Inflammatory macrophage (primary cell): ENCODE results near the gene MIB1.
"Not testable (repeated sequence)": the region's sequence is repeated elsewhere in the genome, so short reads cannot be mapped to it uniquely, and the experiment has no call there.

Experiments used
- DNase-seq, 2 donors: peaks; one replicate each; pipeline ENCODE4 v3.0.0-alpha.2; 2020 to 2022

The MIB1 gene

DNA sequence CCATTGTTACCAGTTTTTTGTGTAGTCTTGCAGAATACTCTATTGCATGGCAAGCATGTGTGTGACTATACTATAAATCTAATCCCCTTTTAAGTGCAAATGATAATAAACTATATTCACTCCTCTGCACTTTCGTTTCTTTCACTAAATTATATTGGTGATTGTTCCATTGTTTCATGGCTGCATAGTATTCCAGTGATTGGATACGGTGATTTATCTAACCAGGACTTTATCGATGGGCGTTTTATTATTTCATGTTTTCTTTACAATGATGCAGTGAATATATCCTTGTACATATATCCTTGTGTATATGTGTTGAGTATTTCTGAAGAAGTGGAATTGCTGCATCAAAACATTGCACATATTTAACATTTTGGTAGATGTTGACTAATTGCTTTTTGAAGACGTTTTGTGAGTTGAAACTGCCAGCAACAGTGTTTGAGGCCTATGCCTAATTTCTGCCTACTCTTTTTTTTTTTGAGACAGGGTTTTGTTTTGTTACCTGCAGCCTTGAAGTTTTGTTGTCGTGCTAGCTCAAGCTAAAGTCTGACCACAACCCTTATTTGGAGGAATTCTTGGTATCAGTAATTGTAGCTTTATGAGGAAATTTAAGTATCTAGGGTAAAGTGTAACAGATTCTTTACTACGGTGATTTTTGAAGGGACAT is 2.7 kb downstream of the MIB1 start:
- DNase-seq: no peak

DNA sequence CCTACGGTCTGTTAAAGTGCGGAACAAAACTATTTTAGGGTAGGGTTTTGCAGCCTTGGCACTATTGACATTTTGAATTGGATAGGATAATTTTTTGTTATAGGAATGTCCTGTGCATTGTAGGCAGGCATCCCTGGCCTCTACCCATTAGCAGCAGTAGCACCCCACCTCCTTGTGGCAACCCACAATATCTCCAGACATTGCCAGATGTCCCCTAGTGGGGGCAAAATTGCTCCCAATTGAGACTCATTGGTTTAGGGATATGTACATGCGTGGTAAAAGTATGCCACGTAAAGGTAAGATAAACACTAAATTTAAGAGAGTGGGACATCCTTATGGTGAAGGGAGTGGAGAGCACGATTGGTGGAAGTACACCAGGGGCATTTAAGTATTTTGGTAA is 4.6 kb downstream of the MIB1 start:
- no peak for DNase-seq

DNA sequence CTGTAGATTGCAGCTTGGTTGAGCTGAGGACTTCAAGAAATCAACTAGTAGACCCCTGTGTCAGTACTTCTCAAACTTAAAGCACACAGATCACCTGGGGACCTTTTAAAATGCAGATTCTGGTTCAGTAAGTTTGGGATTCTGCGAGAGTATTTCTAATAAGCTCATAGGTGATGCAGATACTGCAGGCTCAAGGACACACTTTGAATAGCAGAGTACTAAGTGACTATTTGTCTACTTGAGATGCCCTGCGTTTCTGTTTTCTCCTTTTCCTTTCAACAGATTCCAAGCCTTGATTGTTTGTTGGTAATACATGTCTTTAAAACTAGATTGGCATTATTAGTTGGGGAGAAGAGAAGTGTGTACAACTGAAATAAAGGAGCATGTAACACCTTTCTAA is 6.7 kb downstream of the MIB1 start:
- DNase-seq: no peak

DNA sequence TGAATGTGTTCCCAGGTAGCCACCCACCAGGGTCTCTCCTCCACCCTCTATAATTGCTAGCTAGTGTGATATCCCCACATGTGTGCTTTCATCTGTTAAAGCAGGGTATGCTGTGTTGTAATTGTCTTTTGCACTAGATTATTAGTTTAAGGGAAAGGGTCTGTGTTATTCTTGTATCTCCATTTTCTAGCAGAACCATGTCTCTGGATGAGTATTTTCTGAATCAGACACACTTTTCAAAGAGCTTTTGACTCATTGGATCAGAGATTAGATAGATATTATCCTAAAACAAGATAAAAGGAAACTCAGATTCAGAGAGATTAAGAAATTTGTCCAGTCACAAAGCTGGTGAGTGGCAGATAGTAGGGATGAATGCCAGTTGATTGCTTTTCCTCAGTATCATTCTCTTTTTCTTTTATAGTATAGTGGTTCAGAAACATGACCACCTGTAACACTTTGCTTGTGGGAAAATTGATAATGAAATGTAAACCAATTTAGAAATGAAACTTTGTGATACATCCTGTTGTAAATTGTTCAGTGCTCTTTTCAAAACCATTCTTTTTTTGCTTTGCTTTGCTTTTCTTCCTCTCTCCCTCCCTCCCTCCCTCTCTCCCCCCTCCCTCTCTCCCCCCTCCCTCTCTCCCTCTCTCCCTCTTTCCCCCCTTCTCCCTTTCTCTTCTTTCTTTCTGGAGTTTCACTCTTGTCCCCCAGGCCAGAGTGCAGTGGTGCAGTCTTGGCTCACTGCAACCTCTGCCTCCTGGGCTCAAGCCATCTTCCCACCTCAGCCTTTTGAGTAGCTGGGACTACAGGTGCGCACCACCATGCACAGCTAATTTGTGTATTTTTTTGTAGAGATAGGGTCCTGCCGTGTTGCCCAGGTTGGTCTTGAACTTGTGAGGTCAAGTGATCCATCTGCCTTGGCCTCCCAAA is 7.4 kb downstream of the MIB1 start:
- no peak for DNase-seq

DNA sequence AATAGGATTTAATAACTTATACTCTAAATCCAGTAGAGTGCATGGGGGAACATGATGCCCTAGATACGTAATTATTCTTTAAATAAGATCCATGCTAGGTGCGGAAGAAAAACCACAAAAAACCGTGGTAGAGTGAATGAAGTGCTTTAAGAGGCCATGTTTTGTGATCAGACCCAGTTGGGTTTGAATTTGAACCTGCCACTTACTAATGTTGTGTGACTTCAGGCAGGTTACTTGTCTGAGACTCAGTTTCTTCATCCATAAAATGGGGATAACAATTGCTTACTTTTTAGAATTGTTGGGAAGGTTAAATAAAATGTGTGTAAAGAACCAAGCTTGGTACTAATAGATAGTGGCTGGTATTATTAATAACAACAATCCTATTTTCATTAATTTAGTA is 17.2 kb downstream of the MIB1 start:
- DNase-seq: no peak

DNA sequence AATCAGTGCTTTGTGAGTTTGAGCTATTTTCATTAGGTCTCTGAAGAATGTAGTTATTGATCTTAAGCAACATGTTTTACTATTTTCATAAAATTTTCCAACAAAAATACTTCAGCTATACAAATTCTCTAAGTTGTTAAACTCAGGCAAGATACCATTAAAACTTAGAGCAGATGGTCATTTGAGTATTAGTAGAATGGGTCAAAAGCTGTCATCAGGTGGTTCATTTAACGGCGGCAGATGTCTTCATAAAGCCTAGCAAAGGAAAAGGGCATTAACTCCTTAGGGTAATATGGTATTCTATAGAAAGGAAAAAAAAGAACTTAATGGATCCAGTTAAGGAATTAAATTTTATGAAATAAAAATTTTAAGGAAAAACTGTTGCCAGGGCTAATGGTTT is 19.2 kb downstream of the MIB1 start:
- no peak for DNase-seq

DNA sequence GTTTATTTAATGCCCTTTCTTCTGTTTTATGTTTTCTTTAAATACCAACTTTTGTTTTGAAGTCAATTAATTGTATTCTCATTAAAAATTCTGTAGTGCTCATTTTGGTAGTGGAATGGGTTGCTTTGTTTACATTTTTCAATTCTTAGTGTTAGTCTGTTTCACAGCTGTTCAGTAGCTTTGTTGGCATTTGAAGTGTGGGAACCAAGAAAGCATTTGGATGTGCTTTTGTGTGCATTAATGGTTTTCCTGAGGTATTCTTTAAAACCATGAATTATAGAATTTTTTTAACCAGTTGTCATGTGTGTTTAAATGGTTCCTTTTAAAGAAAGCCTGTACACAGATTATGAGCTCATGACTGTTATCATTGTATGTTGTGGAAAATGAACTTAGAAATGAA is 19.7 kb downstream of the MIB1 start:
- no peak for DNase-seq

DNA sequence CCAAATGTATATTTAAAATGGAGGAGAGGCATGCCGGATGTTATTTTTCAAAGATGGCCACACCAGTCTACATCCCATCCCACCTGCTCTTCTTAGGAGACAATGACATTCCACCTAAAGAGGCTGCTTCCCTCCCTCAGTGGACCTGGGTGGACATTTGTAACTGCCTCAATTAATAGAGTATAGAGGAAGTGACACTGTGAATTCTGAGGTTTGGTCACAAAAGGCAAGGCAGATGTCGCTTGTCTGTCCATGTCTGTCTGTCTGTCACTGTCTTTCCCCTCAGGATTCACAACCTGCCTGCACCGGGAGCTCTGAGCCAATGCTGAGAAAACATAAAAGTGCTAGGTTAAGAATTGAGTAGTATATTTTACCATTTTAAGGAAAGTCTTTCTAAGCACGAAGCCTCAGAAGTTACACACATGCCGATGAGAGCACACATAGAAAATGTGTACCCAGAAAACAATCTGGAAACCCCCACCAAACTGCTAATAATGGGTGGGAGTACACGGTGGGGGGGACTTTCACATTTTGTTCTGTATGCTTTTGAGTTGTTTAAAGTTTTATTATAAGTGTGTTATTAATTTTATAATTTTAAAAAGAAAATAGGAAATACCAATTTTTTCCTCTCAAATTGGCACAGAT is 21.0 kb downstream of the MIB1 start:
- DNase-seq: no peak

DNA sequence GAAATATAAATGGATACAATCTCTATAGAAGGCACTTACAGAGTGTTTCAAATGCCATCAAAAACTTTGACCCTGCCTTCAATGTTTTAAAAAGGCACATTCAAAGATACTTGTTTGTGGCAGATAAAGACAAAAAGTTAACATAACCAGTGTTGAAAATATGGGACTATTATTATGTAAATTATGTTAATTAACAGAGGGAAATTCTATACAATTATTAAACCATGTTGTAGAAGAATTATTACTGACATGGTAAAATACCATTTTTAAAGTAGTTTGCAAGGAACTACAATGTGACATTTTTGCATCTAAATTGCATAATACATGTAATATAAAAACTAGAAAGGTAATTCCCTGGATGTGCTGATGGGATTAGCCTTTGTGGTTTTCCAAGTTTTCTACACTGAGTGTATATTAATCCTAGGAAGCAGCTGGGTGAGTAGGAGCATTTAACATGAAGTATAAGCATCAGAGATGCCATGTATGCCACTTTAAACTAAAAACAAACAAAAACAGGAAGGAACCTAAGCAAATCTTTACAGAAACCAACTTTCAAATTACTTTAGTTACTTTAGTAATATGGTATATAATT is 21.7 kb downstream of the MIB1 start:
- DNase-seq: no peak

DNA sequence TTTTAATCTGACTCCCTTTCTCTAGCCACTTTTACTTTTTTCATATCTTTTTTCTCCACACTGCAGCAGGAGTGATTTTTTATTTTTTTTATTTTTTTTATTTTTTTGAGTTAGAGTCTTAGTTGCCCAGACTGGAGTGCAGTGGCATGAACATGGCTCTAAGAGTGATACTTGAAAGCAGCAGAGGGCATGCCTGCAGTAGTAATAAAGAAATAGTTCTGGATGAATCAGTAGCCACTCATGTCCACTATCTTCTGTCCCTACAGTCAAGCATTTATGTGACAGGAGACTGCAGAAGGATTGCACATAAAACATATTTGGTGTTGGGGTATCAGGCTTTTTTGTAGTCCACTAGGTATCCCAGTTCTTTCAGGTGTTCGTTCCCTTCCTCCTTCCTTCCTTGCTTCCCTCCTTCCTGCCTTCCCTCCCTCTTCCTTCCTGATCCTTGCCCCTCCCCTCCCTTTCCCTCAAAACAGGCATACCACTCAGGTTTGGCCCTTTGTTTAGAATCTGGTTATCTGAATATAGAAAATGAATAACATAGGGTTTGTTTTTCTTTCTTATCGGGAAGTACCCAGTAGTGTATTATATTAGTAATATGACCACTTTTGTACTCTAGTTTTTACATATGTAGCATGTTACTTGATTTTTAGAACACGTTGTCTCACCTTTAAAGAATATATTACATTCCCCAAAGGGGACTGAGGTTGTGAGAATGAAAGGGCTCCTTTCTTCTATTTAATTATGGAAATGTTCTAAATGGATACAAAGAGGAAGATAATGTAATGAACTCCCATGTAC is 23.5 kb downstream of the MIB1 start:
- no peak for DNase-seq

DNA sequence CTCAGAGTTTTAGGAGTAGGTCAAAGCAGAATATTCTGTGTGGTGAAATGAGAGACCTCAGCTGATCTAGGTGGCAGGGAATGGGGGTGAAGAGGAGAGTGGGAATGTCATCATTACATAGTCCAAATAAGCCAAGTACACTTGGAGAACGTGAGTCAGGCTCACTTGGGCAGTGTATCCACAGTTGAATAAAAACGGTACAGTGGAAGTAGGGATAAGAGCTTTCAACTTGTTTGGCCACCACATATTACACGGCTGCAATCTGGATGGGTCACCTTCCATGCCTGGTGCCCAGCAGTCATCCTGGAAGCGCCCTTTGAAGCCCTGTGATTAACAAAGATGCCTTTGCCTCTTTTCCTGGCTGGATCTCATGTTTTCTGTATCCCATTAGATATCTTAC is 28.6 kb downstream of the MIB1 start:
- DNase-seq: no peak

DNA sequence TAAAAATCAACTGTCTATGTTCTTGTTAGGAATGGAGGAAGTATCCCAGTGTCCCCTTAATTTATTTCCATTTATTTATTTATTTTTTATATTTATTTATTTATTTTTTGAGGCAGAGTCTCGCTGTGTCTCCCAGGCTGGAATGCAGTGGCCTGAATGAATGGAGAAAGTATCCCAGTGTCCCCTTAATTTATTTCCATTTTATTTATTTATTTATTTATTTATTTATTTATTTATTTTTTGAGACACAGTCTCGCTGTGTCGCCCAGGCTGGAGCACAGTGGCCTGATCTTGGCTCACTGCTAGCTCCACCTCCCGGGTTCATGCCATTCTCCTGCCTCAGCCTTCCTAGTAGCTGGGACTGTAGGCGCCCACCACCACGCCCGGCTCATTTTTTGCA is 34.1 kb downstream of the MIB1 start:
- DNase-seq: no peak

DNA sequence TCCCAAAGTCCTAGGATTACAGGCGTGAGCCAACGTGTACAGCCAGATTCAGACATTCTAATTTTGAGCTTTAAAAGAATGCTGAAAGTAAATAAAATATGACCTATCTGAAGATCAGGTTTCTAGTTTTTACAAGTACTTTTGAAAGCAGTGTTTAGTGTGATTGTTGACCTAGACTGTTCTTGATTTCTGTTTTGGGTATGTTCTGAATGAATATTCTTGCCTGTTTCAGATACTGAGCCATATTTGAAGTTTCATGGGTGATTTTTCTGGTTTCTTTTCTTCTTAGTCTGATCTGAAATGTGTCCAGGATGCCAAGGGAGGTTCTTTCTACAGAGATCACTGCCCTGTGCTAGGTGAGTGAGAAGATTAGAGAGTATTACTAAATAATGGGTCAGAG is 37.2 kb downstream of the MIB1 start:
- no peak for DNase-seq

DNA sequence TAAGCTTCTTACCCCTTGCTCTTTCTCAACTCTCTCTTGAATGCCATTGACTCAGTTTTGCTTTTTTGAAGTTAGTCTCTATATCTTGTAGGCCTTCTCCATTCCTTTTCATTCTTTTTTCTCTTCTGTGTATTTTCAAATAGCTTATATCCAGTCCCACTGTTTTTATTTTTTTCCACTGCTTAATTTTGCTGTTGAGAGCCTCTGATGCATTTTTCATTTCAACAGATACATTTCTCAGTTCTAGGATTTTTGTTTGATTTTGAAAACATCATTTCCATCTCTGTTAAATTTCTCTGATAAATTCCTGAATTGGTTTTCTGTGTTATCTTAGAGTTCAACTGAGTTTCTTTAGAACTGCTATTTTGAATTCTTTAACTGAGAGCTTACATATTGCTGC is 45.9 kb downstream of the MIB1 start:
- DNase-seq: no peak

DNA sequence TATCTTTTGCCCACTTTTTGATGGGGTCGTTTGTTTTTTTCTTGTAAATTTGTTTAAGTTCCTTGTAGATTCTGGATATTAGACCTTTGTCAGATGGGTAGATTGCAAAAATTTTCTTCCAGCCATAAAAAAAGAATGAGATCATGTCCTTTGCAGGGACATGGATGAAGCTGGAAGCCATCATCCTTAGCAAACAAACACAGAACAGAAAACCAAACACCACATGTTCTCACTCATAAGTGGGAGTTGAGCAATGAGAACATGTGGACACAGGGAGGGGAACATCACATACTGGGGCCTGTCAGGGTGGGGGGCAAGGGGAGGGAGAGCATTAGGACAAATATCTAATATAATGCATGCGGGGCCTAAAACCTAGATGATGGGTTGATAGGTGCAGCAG is 55.5 kb downstream of the MIB1 start:
- not testable (repeated sequence) for DNase-seq

DNA sequence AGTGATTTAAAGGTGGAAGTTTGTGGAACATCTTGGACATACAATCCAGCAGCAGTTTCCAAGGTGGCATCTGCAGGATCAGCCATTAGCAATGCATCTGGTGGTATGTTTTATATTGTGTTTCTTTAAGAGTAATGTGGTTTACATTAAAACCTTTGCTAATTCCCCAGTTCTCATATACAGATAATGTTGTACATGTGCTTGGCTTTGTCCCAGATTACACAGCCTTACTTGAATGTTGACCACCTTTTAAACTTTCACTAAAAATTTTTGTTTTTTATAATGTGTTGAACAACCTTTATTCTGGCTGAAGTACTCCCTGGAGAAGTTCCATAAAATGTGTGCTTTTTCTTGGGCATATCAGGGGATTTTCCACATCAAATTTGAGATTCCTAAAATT is 57.5 kb downstream of the MIB1 start:
- DNase-seq: no peak

DNA sequence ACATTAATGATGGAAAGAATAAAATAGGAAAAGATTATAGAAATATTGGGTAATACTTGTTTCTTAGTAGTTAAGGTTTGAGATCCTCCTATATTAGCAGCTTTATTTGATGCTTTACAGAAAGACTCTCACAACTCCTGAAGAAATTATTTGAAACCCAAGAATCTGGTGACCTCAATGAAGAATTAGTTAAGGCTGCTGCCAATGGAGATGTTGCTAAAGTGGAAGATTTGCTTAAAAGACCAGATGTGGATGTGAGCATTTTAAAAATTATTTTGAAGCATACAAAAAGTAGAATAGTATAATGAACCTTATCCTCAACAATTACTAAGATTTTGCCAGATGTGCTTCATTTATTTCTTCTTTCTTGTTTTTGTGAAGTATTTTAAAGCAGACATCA is 59.1 kb downstream of the MIB1 start:
- no peak for DNase-seq

DNA sequence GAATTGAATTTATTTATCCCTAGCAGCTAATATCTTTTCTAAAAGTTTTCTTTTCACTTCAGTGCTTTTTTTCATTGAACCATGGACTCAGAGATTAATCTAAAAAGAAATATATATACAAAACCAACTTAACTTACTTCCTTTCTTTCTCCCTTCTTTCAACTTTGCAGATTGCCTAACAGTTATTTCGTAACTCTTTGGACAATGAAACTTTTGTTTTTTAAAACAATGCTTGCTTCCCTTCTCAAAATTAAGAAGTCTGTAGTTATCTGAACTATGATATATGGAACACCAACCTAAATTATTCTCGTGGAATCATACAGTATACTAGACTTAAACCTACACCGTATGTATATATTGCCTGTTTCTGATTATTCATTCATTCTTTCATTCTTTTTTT is 62.9 kb downstream of the MIB1 start:
- DNase-seq: peak; percentile 9 to 70

DNA sequence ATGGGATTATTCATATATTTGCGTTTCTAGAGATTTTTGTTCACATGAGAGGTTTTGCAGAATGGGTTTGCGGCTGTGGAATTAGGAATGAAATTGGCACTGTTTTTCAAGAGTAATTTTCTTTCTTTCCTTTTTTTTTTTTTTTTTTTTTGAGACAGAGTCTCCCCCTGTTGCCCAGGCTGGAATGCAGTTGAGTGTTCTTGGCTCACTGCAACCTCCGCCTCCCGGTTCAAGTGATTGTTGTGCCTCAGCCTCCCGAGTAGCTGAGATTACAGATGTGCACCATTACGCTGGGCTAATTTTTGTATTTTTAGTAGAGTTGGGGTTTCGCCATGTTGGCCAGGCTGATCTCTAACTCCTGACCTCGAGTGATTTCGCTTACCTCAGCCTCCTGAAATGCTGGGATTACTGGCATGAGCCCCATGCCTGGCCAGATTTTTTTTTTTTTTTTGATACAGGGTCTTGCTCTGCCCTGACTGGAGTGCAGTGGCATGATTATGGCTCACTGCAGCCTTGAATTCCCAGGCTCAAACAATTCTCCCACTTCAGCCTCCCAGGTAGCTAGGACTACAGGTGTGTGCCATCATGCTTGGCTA is 65.3 kb downstream of the MIB1 start:
- no peak for DNase-seq

DNA sequence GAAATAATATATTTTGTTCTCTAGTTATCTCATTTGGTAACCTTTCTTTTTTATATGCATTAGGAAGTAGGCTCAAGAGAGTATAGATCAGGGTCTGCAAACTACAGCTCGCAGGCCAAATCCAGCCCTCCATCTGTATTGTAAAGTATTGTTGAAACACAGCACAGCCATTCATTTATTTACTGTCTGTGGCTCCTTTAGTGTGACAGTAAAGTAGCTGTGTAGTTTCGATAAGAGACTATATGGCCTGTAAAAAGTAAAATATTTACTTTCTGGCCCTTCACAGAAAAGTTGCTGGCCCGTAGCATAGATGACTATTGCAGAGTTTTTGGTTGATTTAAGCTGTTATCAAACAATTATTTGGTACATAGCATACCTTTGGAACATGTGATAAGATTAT is 67.6 kb downstream of the MIB1 start:
- no peak for DNase-seq

DNA sequence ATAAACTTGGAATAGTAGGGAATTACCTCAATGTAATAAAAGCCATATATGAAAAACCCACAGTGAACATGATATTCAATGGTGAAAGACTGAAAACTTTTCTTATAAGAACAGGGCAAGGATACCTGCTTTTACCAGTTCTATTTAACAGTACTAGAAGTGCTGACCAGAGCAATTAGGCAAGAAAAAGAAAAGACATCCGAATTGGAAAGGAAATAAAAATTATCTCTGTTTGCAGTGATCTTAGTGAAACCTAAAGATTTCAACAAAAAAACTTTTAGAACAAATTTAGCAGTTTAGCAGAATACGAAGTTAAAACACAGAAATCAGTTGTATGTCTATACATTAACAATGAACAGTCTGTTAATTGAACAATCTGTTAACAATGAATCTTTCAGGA is 69.1 kb downstream of the MIB1 start:
- no peak for DNase-seq

DNA sequence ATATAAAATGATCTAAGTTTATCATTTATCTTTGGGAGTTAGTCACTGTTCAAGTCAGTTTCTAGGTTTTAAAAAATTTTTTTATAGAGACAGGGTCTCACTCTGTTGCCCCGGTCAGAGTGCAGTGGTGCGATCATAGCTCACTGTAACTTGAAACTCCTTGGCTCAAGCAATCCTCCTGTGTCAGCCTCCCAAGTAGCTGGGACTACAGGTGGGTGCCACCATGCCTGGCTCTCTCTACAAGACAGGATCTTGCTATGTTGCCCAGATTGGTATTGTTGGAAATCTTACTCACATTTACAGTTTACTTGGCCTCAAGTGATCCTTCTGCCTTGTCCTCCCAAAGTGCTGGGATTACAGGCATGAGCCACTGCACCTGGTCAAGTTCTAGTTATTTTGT is 74.5 kb downstream of the MIB1 start:
- DNase-seq: no peak
